ENCODE data around the gene SLC13A2. TPM values are rescaled to one million over a fixed set of nuclear protein-coding genes. Genes with fewer than 3 reads are reported as not detected.

SLC13A2 gene
- polyA plus RNA-seq, 3 donors = not detected

- no peak overlapping the region for H3K27ac Mint-ChIP-seq
- no peak overlapping the region for H3K4me2 ChIP-seq (replicated peaks; ENCODE audit: extremely low read depth, low read length, poor library complexity, severe bottlenecking)
Measured at GRCh38 chr17:28500712-28501379, 27.4 kb downstream of the SLC13A2 start.

More at GRCh38 chr17:28500712-28501379, 27.4 kb downstream of the SLC13A2 start:
- no peaks in the 10 kb centered on the region for H4K20me1 ChIP-seq (ENCODE audit: insufficient read depth, low read length)
- DNase-seq = no peak
- H3K36me3 ChIP-seq (replicated peaks in 1 of 2; ENCODE audit: control insufficient read depth in 1 of 2, insufficient read depth in 2 of 2, low read length in 2 of 2) = no peaks in the 10 kb centered on the region
- intact Hi-C loops (cut with micrococcal nuclease) = no loop called here
- Mint-ChIP-seq H3K4me3 (no peak overlapping the region), H3K4me1 (peaks cover 1% of the 10 kb centered on the region), H3K36me3 (no peaks in the 10 kb centered on the region), H3K27me3 (ENCODE audit: low read depth in 3 of 3) (peaks cover 3 to 6% (median 5%) of the 10 kb centered on the region in 3 donors), H3K9me3 (no peaks in the 10 kb centered on the region)
- no peak overlapping the region for H2AFZ ChIP-seq (ENCODE audit: insufficient read depth, low read depth, low read length, poor library complexity, severe bottlenecking)
- no peak overlapping the region for H3K9ac ChIP-seq (ENCODE audit: insufficient read depth, low read length, poor library complexity, severe bottlenecking)
- no peak overlapping the region for H3K27ac ChIP-seq (ENCODE audit: low read depth in 1 of 2, low read length in 2 of 2)
- no peaks in the 10 kb centered on the region for H3K27me3 ChIP-seq (ENCODE audit: control insufficient read depth in 2 of 2, insufficient read depth in 2 of 2, low read length in 2 of 2)
- no peaks in the 10 kb centered on the region for H3K9me3 ChIP-seq (replicated peaks in 1 of 2; ENCODE audit: control insufficient read depth in 1 of 2, insufficient read depth in 1 of 2, low read length in 2 of 2)
- no peaks in the 10 kb centered on the region for H3K4me1 ChIP-seq (ENCODE audit: control insufficient read depth in 1 of 2, insufficient read depth in 2 of 2, low read length in 2 of 2)
- TF ChIP-seq CTCF (IDR thresholded peaks at IDR 0.05) = no peak
- H3K4me3 ChIP-seq (replicated peaks in 1 of 3; ENCODE audit: low read depth in 2 of 3, low read length in 3 of 3) = no peak overlapping the region
- H3K79me2 ChIP-seq (ENCODE audit: insufficient read depth, low read length) = no peaks in the 10 kb centered on the region
- 80% methylated on average over 11 of the region's 13 CpGs for WGBS (ENCODE audit: insufficient coverage)
